GM13977 (cell line): ENCODE results near the gene DACH1.
"Not testable (repeated sequence)": the region's sequence is repeated elsewhere in the genome, so short reads cannot be mapped to it uniquely, and the experiment has no call there.

ENCODE experiments used
- DNase-seq: peaks from one replicate; pipeline ENCODE4 v3.0.0; 2012; ENCODE audit warnings: low spot score
- in situ Hi-C: fragments of 300-500 bp; cut with MboI; formaldehyde crosslinking; loops from one replicate; pipeline ENCODE4 v1.12.0; 2022; ENCODE audit warnings: low sequenced_read_pairs, low pct_unique_long_range_greater_than_20kb, mixed read lengths, inconsistent platforms; ENCODE audit not compliant: unreplicated experiment
- TF ChIP-seq, protein P1 (sequence below): IDR thresholded peaks from 2 replicates; pipeline ENCODE4 v1.5.1; 2012; ENCODE audit warnings: mild to moderate bottlenecking, control low read depth; ENCODE audit not compliant: insufficient read depth; ENCODE audit errors: extremely low read depth, missing control alignments

The DACH1 gene

GRCh38 chr13:71867131-71867814, at the start of gene DACH1:
Gene DACH1 (minus strand): TSS chr13:71867204.
- in situ Hi-C loops, result no loop called here
- peak; percentile 55 for DNase-seq
- TF ChIP-seq, protein P1, sequence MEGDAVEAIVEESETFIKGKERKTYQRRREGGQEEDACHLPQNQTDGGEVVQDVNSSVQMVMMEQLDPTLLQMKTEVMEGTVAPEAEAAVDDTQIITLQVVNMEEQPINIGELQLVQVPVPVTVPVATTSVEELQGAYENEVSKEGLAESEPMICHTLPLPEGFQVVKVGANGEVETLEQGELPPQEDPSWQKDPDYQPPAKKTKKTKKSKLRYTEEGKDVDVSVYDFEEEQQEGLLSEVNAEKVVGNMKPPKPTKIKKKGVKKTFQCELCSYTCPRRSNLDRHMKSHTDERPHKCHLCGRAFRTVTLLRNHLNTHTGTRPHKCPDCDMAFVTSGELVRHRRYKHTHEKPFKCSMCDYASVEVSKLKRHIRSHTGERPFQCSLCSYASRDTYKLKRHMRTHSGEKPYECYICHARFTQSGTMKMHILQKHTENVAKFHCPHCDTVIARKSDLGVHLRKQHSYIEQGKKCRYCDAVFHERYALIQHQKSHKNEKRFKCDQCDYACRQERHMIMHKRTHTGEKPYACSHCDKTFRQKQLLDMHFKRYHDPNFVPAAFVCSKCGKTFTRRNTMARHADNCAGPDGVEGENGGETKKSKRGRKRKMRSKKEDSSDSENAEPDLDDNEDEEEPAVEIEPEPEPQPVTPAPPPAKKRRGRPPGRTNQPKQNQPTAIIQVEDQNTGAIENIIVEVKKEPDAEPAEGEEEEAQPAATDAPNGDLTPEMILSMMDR, result no peak

- DNase-seq, result no peak
- TF ChIP-seq, protein P1, result no peak
- in situ Hi-C loops, result no loop called here
Observed at GRCh38 chr13:71913717-71914116, 46.7 kb upstream of the DACH1 start.

- in situ Hi-C loops, result no loop called here
- DNase-seq, result no peak
- TF ChIP-seq, protein P1, result no peak
Observed at GRCh38 chr13:71912524-71912923, 45.5 kb upstream of the DACH1 start.

GRCh38 chr13:71906448-71906847, 39.4 kb upstream of the DACH1 start:
- no peak for DNase-seq
- in situ Hi-C loops, result no loop called here
- TF ChIP-seq, protein P1, result no peak

DNA sequence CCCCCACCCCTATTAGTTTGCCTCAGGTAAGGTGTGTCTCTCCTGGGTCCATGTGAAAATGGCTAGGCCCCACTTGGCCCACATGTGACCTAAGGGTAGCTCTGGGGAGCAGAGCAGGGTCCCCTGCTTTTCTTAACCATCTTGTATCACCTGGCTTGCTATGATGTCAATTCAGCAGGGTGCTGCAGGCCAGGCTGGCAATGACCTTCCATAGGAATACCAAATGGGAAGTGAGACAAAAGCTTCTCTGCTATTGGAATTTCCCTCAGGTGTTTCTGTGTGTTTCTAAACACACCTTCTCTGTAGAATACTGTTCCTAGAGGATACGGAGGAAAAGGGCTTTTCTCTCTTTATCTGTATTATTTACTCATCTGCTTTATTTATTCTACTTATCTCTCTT, 35.7 kb upstream of the DACH1 start:
- TF ChIP-seq, protein P1, result no peak
- in situ Hi-C loops, result no loop called here
- no peak for DNase-seq

- in situ Hi-C loops, DNase-seq: not testable (repeated sequence)
Observed at GRCh38 chr13:71893506-71893905, 26.5 kb upstream of the DACH1 start.

DNA sequence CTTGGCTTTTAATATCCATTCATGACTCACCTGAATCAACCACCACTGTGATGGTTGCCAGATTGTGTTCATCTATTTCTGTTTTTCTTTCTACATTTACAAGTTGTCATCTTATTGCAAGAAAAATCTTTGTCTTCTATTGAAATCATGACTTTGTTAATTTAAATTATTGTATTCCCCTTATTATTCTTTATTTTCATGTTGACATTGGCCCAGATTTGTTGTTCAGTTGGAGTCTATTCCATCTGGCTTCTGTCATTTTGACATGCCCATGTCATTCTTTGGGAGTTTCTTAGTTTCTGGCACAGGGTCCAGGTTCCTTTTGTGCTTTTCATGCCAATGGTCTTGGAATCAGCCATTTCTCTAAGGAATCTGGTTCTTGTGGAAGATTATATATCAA, 19.9 kb upstream of the DACH1 start:
- DNase-seq, result no peak
- TF ChIP-seq, protein P1, result no peak
- in situ Hi-C loops, result no loop called here
